Stimulated activated effector memory CD8-positive, alpha-beta T cell treated with anti-CD3 and anti-CD28 coated beads, Interleukin-12 subunit alpha, Interleukin-12 subunit beta, amount 100 ng/mL, for 72 hours (primary cell): ENCODE measurements around the gene IGLL5.

Experiments used
- ATAC-seq: fragments of 150-1000 bp; cut with Tn5 transposase; 2 replicates; pipeline ENCODE4 v1.10.0; 2021
- DNase-seq, 2 donors: peaks; one replicate each; pipeline ENCODE4 v3.0.0; 2021 to 2022; ENCODE audit warnings: low spot score in 2 of 2
- H3K27ac Mint-ChIP-seq: one replicate; pipeline ENCODE4 v1.8.0; 2022; ENCODE audit warnings: mild to moderate bottlenecking, mixed read lengths
- H3K36me3 Mint-ChIP-seq: one replicate; pipeline ENCODE4 v1.8.0; 2022; ENCODE audit warnings: mild to moderate bottlenecking, mixed read lengths
- H3K4me1 Mint-ChIP-seq: one replicate; pipeline ENCODE4 v1.8.0; 2022; ENCODE audit warnings: mixed read lengths
- H3K4me3 Mint-ChIP-seq: one replicate; pipeline ENCODE4 v1.8.0; 2022; ENCODE audit warnings: mild to moderate bottlenecking, mixed read lengths
- H3K9me3 Mint-ChIP-seq: one replicate; pipeline ENCODE4 v1.8.0; 2022; ENCODE audit warnings: mixed read lengths

Gene IGLL5

DNA sequence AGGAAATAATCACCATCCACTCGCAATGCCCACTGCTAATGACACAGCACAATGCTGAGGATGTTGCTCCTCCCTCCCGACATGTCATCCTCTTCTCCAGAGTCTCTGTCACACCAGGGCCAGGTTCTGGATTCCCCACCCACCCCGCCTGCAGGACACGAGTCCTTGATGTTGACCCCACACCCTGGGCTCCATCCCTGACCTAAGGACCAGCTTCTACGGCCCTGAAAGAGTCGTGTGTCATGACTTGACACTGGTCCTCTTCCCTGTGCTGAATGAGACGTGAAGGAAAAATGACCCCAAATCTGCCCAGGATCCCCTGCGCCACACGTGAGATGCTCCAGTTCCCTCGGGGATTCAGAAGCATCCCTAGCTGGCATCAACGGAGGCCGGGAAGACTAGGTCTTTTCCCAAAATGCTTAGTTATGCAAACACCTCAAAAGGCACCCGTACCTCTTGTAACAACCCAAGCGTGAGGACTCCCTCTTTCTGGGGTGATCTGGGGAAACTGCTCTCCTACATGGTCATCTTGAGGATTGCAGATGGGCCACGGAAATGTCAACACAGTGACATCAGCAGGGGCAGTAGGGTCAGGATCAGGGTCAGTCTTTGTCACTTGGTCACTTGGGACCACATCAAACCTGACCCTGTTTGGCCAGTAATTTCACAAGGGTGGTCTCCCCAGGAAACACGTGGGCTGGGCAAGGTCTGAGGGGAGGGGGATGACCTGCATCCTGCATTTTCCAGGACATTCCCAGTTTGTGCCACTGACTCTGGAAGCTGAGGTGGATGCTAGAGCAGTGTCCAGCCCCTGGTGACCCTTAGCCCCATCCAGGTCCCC is 42.0 kb downstream of the IGLL5 start:
- no peaks in the 10 kb centered on the region for H3K9me3 Mint-ChIP-seq
- no peak for DNase-seq
- peak overlapping the region; percentile 20 for H3K27ac Mint-ChIP-seq
- H3K4me1 Mint-ChIP-seq = peaks cover 46% of the 10 kb centered on the region
- no peaks in the 10 kb centered on the region for H3K36me3 Mint-ChIP-seq
- ATAC-seq = no peak
- no peak overlapping the region for H3K4me3 Mint-ChIP-seq

DNA sequence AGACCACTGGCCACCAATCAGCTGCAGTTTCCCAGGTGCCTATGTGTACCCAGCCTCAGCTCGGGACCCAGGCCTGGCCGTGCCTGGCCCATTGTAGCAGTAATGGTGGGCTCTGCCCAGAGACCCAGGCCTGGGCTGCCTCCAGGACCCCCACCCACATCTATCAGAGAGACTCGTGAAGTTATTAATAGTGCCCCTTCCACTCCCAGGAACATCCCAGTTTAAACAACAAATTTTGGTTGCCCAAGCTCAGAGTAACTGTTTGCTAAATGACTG is 42.5 kb downstream of the IGLL5 start:
- H3K4me1 Mint-ChIP-seq = peaks cover 45% of the 10 kb centered on the region
- no peak overlapping the region for H3K27ac Mint-ChIP-seq

DNA sequence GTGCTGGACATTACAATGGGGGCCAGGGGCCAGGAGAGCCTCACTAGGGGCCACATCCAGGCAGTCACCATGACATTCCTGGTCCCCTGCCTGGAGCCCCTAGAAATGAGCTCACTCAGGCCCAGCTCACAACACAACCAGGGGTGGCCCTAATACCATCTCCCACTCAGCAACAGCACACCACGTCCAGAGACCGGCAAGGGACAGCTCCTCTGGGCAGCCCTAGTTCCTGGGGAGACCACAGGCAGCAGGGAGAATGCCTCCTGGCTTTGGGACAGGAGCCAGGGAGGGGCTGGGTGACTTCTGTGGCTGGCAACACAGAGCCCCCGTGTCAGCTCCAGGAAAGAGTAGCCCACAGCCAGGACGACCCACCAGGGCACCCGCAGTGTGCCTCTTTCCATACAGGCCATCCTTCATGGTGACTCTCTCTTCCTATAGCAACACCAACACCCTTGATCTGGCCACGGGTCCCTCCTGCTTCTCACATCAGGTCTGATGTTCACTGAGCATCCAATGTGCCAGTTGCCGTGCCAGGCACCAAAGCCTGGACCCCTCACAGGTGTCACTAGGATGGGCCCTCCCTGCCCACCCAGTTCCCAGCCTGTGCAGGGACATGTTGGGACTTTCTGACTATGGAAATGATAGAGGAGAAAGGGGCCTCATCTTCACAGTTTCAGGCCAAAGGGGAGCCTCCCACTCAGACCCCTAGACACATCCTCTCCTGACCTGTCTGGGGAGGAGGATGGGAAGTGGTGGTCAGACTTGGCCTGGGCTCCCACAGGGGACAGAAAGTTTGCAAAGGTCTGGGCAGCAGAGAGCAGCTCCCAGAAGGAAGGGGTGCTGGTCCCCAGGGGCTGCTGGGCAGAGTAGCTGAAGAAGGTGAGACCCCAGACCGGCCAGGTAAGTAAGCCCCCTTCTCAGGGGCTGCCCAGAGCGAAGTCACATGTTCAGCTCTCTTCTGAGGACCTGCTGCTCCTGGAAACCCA is 43.2 kb downstream of the IGLL5 start:
- no peak for DNase-seq
- Mint-ChIP-seq H3K4me3 (no peak overlapping the region), H3K27ac (peak overlapping the region; percentile 77), H3K9me3 (no peaks in the 10 kb centered on the region), H3K36me3 (no peaks in the 10 kb centered on the region), H3K4me1 (peaks cover 50% of the 10 kb centered on the region)
- ATAC-seq = no peak

More for the DNA sequence above, 42.5 kb downstream of the IGLL5 start:
- Mint-ChIP-seq H3K36me3 (no peaks in the 10 kb centered on the region), H3K9me3 (no peaks in the 10 kb centered on the region), H3K4me3 (no peak overlapping the region)
- ATAC-seq = no peak
- no peak for DNase-seq

DNA sequence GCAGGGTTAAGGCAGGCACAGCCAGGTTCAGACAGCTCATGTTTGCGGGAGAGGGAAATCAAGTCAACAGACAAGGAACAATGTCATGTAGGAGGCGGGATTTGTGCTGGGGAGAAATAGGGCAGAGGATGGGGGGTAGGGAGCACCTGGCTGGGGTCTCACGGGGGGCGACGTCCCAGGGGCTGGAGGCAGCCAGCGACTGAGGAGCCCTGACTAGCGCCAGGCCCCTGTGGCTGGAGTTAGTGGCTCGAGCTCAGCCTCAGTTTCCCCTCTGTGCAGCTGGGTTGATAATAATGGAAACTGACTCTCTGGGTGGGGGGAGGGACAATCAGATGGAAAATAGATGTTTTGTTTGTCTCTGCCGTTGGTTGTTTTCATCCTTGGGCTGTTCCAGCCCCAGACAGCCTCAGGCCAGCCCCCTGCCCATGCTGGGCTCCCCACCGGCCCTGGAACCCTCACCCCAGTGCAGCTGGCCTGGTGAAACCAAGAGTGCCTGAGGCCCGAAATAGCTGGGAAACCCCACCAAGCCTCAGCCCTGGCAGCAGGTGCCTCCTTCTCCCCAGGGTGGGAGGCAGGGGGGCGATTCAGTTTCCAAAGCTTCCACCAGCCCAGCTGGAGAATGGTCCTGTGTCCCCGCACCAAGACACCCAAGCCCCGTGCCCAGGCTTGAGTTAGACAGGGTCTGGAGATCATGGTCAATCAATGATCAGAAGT is 44.1 kb downstream of the IGLL5 start:
- H3K9me3 Mint-ChIP-seq = no peaks in the 10 kb centered on the region
- ATAC-seq (no peak), DNase-seq (no peak)
- H3K4me3 Mint-ChIP-seq = no peak overlapping the region
- H3K27ac Mint-ChIP-seq = peak overlapping the region; percentile 77
- H3K4me1 Mint-ChIP-seq = peaks cover 50% of the 10 kb centered on the region
- no peaks in the 10 kb centered on the region for H3K36me3 Mint-ChIP-seq

DNA sequence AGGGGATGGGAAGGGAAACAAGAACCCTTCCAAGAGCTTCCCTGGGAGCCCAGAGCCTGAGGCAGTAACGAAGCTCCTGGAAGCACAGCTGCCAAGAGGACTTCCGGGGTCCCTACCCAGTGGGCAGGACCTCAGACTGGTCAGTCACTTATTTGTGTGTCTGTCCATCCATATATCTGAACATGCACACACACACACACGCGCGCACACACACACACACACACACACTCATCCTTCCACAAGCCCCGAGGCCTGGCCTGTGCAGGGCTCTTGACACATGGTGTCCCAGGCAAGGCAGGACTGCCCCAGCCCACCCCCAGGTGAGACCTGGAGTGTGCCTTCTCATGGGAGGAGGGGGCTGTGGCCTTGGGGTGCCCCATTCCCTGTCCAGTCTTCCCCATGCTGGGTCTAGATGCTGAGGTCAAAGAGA is 44.9 kb downstream of the IGLL5 start:
- DNase-seq (no peak), ATAC-seq (no peak)
- H3K4me1 Mint-ChIP-seq = peaks cover 45% of the 10 kb centered on the region
- no peak overlapping the region for H3K4me3 Mint-ChIP-seq
- H3K9me3 Mint-ChIP-seq = no peaks in the 10 kb centered on the region
- H3K36me3 Mint-ChIP-seq = no peaks in the 10 kb centered on the region
- H3K27ac Mint-ChIP-seq = no peak overlapping the region

DNA sequence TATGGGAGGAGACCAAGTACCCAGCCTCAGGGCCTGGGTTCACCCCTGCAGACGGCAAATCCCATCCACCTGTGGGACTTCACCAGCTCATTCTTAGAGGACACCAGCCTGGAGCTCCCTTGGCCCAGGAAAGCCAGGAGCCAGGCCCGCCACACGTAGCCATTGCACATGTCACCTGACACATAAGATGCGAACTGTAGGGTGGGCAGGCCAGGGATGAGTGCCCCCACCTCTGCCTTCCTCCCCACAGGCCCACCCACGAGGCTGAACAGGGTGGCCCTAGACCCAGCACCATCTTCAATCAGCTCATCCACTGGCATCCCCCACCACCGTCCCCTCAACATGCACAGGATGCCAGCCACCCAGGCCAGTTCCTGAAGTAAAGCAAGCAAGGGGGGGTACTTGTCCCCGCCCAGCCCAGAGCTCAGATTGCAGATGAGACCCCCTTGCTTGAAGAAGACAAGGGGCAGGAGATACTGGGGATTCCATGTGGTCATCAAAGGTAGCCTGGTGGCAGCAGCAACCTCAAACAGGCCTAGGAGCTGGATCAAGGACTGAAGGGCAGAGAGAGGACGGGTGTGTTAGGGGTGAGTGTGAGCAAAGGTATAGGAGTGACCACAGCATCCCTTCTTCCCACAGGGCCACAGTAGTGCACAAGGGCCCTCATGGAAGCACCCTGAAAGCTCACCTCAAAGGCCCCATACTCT is 45.6 kb downstream of the IGLL5 start:
- peak overlapping the region; percentile 55 for H3K27ac Mint-ChIP-seq
- H3K4me3 Mint-ChIP-seq = no peak overlapping the region
- no peak for ATAC-seq

DNA sequence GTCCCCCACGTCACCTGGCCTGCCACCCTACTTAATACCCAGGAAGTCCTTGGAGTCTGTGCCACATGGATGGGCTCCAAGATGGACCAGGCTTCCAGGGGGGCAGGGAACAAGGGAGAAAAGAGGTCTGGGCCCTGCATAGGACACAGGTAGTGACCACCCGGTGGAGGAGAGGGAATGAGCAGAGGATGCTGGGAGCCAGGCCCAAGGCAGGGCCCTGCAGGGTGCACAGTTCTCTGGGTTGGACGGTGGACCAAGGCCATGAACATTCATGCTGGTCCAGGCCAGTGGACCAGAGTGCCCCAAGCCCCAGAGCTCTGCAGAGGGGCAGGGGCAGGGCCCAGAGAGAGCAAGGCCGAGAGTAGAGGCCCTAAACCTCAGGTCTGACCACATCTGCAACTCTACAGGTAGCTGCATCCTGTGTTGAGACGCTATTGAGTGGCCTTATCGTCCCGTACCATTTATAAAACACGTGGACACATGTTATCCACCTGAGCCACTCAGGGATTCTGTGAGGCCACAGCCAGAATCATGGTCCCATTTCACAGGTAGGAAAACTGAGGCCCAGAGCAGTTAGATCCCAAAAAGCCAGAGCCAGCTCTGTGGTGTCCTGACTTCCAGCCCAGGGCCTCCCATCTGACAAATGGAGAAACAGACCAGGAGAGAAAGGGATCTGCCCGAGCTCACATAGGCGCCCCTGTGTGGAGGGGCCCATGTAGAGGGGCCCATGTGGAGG is 46.4 kb downstream of the IGLL5 start:
- ATAC-seq = no peak
- Mint-ChIP-seq H3K9me3 (no peaks in the 10 kb centered on the region), H3K36me3 (no peaks in the 10 kb centered on the region), H3K4me1 (peaks cover 35% of the 10 kb centered on the region), H3K27ac (peak overlapping the region; percentile 55), H3K4me3 (no peak overlapping the region)
- no peak for DNase-seq

More for the DNA sequence above, 45.6 kb downstream of the IGLL5 start:
- DNase-seq = no peak
- H3K4me1 Mint-ChIP-seq = peaks cover 38% of the 10 kb centered on the region
- H3K36me3 Mint-ChIP-seq = no peaks in the 10 kb centered on the region
- no peaks in the 10 kb centered on the region for H3K9me3 Mint-ChIP-seq

DNA sequence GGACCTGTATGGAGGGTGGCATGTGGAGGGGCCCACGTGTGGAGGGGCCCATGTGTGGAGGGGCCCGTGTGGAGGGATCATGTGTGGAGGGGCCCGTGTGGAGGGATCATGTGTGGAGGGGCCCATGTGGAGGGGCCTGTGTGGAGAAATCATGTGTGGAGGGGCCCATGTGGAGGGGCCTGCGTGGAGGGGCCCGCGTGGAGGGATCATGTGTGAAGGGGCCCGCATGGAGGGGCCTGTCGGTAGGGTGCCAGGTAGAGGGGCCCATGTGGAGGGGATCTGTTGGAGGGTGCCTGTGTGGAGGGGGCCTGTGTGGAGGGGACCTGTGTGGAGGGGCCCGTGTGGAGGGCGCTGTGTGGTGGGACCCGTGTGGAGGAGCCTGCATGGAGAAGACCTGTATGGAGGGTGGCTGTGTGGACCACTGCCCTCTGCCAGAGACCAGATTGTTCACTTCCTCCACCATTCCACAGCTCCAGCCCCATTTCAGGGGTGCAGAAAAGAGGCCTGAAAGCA is 47.0 kb downstream of the IGLL5 start:
- no peaks in the 10 kb centered on the region for H3K36me3 Mint-ChIP-seq
- H3K4me1 Mint-ChIP-seq = peaks cover 32% of the 10 kb centered on the region
- no peak for DNase-seq
- no peak overlapping the region for H3K4me3 Mint-ChIP-seq
- no peaks in the 10 kb centered on the region for H3K9me3 Mint-ChIP-seq
- no peak for ATAC-seq
- H3K27ac Mint-ChIP-seq = peak overlapping the region; percentile 50

DNA sequence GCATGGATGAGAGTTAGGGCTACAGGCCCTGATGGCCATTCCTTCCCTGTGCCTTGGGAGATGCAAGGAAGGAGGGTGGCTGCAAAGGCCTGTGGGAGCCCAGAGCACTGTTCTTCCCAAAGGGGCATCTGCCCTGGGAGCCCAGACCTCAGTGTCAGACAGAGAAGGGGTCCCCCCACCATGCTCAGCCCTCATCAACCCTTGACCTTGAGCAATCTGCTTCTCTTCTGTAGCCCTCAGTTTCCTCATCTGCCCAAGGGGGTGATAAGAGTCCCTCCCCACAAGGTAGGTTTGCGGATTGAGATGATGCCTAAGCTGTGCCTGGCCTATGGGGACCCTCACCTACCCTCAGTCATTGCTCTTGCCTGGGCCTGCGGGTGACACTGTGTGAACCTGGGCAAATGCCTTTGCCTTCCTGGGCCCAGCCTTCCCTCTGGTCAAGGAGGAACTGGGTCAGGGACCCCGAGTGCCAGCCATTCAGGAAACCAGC is 47.5 kb downstream of the IGLL5 start:
- peak overlapping the region; percentile 50 for H3K27ac Mint-ChIP-seq
- DNase-seq = no peak

DNA sequence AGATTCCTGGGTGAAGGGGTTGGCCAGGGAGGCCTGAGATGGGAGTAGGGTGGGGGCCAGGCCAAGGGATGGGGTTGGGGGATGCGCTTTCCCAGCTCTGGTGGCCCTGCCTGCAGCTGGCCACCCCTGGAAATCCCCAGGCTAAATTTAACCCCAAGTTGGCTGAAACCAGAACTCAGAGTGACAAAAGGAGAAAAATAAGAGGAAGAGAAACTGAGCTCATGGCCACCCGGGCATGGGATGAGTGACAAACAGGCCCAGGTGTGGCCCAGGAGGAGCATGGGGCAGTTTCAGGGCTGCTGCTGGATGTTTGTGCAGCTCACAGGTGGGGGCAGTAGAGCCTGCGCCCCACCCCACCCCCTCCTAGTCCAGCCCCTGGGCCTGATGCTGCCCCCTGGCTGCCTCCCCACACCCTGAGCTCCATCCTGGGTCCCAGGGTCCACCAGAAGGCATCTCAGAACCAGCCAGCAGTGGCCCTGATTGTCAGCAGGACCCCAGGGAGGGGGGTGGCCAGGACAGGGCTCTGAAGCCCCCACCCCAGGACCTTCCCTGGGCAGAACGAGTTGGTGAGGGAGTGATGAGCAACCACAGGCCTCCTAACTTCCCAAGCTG is 48.0 kb downstream of the IGLL5 start:
- Mint-ChIP-seq H3K27ac (peak overlapping the region; percentile 50), H3K4me1 (peaks cover 25% of the 10 kb centered on the region), H3K36me3 (no peaks in the 10 kb centered on the region), H3K9me3 (no peaks in the 10 kb centered on the region), H3K4me3 (no peak overlapping the region)
- ATAC-seq (peak; percentile 67), DNase-seq (no peak)

More for the DNA sequence above, 47.5 kb downstream of the IGLL5 start:
- ATAC-seq = peak; percentile 33
- Mint-ChIP-seq H3K4me3 (no peak overlapping the region), H3K9me3 (no peaks in the 10 kb centered on the region), H3K36me3 (no peaks in the 10 kb centered on the region), H3K4me1 (peaks cover 27% of the 10 kb centered on the region)

DNA sequence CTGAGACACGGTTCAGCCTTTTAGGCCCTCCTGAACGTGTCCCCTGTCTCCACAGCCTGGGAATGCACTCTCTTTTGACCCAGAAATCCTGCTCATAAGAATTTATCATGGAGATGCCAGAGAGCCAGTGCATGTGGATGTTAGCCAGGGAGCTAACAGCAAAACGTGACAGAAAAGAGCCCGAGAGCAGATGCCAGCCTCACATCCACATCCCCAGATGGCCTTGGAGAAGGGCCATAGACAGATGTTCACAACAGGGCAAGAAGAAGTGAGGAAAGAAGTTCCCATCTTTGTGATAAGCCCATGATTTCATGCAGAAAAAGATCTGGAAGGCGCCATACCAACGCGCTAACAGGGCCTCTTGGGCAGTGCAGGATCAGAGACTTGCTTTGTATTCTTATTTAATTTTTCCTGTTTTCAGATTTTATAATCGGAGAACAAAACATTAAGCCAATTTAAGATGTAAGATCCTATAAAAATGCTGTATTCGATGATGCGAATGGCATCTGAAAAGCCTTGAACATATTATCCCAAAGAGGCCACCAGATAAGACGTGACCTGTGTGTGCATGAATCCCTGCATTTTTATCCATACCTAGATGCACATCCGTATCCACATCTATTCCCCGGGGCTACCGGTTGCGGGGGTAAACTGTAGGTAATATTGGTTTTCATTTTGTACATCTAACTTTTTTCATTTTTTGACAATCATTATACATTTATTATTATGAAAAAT is 48.7 kb downstream of the IGLL5 start:
- Mint-ChIP-seq H3K36me3 (no peaks in the 10 kb centered on the region), H3K9me3 (no peaks in the 10 kb centered on the region), H3K27ac (peak overlapping the region; percentile 50), H3K4me3 (no peak overlapping the region), H3K4me1 (peaks cover 22% of the 10 kb centered on the region)
- DNase-seq (no peak), ATAC-seq (no peak)

DNA sequence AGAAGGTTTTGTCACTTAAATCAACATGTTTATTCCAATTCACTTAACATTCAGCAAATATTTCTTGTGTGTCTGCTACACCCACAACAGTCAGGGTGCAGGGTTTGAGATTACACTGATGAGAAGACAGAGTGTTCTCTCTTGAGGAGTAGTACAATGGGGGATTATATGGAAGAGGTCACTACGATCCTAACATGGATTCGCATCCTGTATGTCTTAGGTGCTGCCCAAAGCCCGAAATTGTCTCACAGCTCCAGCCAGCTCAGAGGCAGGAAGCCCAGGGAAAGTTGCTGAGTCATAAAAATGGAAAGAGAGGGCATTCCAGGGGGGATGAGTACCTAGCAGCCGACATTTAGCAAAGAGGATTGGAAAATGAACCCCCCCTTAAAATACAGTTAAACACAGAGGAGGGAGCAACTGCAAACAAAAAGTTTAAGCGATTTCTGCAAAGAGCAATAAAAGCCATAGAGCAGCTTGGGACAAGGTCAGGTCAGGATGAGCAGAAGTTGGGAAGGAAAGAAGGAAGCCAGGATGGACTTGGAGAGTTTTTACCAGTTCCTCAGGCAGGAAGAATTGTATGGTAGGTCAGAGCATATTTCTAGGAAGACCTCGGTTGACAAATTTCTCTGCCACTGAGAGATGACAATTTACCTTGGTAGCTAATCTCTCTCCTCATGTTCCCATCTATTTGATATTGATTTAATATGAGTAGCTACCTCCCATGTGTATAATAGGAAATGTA is 49.5 kb downstream of the IGLL5 start:
- DNase-seq = no peak
- ATAC-seq = no peak
- H3K9me3 Mint-ChIP-seq = no peaks in the 10 kb centered on the region
- H3K36me3 Mint-ChIP-seq = no peaks in the 10 kb centered on the region
- H3K4me1 Mint-ChIP-seq = peaks cover 19% of the 10 kb centered on the region
- H3K27ac Mint-ChIP-seq = no peak overlapping the region
- H3K4me3 Mint-ChIP-seq = no peak overlapping the region
